GM21381 (cell line): Measurements from ENCODE around the gene SPECC1.
"Not testable (repeated sequence)": the region's sequence is repeated elsewhere in the genome, so short reads cannot be mapped to it uniquely, and the experiment has no call there.

ENCODE experiments used
- ATAC-seq: cut with Tn5 transposase; IDR thresholded peaks from one replicate; pipeline ENCODE4 v1.9.1; 2021; ENCODE audit warnings: mild to moderate bottlenecking, moderate library complexity; ENCODE audit not compliant: unreplicated experiment

The SPECC1 gene

DNA sequence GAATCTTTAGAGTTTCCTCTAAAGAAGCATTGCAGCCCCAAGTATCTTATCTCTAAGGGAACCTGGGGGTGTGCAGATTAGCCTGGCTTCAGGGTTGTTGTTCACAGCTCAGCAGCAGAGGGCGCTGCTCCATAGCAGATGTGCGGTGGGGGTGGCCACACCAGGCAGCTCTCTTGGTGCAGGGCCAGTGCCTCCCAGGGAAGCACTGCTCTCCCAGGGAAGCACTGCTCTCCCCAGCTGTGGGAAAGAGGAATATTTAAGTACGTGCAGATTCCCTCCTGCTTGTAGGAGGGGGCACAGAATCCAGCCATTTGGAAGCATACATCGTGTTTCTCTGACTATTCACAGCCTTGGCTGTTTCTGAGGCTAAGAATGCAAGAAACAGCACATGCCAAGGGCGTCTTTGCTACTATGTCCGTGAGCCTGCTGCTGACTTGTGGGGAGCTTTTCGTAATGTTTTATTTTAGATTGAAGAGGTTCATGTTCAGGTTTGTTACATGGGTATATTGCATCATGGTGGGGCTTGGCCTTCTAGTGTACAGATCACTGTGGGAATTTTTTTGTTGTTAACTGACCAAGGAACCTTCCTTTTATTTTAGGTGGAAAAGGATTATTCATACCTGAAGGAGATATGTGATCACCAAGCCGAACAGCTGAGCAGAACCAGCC, 217.8 kb downstream of the SPECC1 start:
- no peak for ATAC-seq

DNA sequence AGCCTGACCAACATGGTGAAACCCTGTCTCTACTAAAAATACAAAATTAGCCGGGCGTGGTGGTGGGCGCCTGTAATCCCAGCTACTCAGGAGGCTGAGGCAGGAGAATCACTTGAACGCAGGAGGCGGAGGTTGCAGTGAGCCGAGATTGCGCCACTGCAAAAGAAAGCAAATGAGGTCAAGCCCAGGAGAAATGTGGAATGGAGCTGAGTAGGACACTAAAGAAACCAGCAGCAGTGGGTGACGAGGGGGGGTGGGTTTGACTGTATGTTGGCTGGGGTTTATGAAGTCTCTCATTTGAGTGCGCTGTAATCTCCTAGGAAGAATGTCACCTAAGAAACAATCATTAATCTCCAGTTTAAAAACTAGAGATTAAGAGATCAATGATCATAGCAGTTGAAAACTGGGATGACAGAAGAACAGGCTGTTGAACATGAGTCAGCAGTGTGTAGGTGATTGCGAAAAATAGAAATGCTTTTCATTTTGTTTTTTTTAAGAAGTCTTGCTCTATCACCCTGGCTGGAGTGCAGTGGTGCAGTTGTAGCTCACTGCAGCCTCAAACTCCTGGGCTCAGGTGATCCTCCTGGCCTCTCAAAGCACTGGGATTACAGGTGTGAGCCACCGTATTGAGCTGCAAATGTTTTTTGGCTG, 218.7 kb downstream of the SPECC1 start:
- not testable (repeated sequence) for ATAC-seq

DNA sequence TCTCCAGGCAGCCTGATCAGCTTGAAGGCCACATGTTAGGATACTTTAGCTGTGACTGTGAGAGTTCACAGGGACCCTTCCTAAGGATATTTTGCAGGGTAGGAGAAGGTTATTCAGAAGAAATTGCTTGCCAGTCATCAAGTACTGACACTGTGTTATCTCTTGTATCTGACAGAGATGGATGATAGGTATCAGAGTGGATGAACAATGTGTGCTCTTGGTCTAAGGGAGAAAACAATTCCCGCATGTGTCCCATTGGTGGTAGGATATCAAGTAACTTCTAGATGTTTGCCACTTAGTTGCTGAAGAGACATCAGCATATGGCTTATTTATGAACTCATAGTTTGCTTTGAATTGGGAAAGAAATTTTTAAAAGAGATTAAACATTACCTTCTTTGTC, 219.3 kb downstream of the SPECC1 start:
- no peak for ATAC-seq

DNA sequence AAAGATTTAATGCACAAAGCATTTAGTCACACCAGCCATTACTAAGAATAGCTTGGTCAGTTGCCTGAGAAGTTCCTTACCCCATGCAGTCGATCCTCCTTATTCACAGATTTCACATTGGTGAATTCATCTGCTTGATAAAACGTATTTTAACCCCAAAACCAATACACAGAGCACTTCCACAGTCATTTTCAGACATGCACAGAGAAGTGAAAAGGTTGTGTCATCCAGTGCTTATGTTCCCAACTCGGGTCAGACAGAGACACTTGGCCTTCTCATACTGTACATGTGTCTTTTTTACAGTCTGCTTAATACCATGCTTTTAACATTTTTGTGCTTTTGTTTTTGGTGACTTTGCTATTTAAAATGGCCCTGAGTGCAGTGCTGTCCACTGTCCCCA, 219.7 kb downstream of the SPECC1 start:
- ATAC-seq = no peak

DNA sequence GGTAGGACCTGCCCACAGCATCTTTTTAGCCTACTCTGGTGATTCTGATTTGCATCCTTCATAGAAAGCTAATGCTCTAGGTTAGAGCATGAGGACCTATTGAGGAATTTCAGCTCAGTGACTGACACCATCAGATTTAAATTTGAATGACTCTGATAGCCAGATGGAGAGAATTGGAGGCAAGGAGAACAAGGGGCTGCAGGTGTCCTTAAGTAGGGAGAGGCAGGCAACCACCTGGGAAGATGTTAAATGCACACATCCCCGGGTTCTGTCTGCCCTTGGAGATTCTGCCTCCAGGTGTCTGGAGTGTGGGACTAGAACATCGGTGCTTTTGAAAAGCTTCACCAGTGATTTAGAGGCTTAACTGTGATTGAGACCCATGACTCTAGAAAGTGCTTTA, 221.8 kb downstream of the SPECC1 start:
- ATAC-seq = no peak

DNA sequence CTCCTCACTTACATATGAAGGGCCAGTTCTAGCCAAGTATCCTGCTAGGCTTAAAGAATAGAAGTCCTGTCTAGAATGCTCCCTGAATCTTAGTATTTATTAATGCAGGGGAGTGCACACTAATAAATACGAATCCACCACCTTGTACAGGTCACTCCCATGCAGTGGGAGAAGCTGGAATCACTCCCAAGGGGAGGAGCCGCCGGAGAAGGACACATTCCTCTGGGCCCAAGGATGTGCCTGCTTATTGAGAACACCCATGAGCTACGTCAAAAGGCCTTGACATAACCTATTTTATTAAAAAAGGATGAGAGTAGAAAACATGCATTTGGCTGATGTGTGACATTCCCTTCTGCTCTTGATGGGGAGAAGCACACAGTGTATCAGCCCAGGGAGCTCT, 223.5 kb downstream of the SPECC1 start:
- ATAC-seq = no peak

DNA sequence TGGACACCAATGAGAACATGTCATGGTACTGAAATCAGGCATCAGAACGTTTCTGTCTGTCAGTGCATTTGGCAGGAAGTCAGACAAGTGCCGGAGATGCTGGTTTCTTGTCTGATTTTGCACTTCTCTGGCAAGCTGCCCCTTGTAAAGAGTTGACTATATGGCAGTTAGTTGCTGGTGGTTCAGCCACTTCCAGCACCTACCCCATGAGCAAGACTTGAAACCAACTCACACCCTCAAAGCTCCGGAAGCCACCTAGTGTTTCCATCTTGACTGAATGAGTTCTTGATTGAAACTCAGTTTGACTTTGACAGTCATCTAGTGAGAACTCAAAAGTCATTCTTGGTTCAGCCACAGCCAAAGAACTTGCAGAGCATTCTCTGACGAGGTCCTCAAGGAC, 225.1 kb downstream of the SPECC1 start:
- ATAC-seq = no peak

DNA sequence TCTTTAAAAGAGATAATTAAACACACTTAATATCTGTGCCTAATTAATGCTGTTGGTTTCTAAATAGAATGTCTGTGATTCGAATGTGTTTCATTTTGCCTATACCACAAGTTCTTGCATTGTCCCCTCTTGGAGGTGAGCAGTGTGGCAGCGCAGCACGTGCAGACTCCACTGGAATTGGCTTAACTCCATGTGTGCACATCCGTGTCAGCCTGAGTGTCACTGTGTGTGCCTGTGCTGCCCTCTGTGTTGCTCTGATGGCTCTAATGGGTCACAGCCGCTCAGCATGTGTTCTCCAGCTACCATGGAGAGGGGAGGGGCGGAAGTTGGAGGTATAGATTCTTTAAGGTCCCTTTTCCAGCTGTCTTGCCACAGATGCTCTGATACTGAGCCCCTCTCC, 226.6 kb downstream of the SPECC1 start:
- no peak for ATAC-seq

DNA sequence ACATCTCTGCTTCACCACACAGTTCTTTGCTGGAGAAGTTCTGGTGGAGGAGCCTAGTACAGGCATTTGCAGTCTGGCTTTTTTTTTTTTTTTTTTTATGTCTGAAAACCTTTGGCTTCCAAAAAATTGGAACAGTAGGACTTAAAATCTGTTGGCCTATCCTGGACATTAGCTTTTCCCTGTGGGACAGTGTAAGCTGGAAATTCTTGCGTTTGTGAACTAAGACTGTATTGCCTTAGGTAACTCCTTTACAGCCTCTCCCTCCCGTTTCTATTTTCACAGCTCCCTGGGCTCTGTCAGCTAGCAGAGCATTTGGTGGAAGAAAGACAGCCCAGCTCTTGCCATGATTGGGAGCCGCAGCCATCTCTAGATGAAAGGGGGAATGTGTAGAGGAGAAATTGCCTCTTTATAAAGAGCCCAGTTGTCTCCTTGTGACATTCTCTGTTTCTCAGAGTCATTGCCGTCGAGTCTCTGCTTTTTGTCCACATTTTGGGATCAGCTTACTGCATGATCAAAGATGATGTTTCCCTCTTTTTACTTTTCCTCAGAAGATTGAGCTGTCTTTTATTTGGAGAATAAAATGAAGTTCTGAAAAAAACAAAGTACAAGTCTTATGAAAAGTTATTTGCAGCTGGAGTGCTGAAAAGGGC, 227.5 kb downstream of the SPECC1 start:
- ATAC-seq = no peak

DNA sequence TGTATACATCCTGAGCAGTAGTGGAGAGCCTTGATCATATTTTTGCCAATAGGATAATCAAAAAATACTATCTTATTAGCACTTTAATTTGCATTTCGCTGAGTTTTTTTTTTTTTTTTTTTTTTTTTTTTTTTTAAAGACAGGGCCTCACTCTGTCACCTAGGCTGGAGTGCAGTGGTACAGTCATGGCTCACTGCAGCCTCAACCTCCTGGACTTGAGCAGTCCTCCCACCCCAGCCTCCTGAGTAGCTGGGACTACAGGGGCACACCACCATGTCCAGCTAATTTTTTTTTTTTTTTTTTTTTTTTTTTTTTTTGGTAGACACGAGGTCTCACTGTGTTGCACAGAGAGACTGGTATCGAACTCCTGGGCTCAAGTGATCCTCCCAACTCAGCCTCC, 230.6 kb downstream of the SPECC1 start:
- ATAC-seq = not testable (repeated sequence)

DNA sequence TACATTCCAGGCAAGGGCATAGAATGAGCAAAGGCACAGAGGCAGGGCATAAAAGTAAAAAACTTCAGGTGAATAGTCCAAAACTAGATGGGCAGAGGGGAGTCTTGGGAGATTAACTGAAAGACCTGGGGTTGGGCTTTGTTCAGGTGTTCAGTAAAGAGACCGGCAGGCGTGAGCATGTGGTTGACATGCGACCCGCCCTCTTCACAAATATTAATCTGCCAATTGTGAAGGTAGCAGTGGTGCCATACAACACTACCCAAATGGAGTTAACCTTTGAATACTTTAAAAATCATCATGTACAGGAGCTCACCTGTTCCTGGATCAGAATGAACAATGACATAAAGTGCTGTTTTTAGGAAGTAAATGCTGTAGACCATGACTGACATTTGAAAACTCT, 232.7 kb downstream of the SPECC1 start:
- ATAC-seq = no peak

DNA sequence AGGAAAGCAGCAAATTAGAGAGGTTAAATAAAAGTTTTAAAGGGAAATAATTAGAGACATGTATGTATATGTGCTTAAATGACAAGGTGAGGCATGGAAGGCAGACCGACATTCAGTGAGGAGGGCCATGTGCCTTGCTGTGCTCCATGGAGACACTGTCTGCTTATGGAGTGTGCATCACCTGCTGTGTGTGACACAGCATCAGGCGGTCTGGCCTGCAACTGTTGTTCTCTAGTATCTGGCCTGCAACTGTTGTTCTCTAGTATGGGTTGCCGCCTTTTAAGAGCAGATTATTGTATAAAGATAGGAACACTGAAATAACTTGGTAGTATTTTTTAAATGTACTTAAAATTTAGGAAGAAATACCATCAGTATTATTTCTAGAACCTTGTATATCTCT, 233.1 kb downstream of the SPECC1 start:
- no peak for ATAC-seq

DNA sequence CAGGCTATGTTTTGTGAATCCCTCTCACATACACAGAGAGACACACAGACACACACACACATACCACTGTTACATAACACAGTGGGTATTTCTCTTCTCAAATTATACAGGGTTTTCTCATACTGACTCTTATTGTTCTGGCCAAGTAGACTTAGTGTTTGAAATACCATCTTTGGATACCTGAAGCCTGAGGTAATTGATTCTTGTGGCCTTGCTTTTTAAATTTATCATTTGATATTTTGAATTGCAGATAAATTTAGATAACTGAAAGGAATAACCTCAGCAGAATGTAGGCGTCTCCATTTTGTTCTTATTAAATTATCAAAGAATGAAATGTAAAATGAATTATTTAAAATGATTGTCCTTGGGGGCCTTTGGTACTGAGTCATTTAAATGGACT, 234.4 kb downstream of the SPECC1 start:
- ATAC-seq = no peak

DNA sequence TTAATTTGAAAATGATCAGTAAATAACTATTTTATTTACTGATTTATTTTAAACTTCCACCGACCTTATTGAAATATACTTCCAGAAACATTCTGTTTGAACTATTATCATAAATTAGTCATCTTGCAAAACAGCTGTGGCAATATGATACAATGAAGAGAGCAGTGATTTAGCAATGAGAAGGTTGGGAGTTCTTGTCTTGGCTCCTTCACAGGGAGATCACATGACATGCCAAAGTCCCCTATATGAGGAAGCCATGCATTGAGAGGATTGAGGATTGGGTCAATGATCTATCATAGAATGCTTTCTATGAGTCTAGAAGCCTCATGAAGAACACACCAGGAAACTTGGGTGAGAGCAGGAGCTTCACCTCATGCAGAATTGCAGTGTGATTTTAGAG, 235.5 kb downstream of the SPECC1 start:
- ATAC-seq = no peak

DNA sequence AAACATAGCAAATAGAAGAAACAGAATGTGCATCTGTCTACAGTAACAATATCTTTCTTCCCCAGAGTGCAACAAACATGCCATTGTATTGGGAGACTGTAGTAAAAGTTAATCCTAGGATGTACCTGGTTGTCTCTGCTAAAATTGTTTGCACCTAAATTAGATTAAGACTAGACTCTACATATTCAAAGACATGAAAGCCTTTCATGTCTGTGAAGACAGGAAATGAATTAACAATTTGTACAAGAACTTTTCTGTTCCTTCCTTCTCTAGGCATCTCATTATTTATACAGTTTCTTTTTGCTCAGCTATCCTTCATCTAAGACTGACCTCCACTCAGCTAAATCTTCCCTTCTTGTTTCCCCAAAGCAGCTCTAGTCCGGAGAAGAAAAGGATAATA, 237.5 kb downstream of the SPECC1 start:
- ATAC-seq = no peak

DNA sequence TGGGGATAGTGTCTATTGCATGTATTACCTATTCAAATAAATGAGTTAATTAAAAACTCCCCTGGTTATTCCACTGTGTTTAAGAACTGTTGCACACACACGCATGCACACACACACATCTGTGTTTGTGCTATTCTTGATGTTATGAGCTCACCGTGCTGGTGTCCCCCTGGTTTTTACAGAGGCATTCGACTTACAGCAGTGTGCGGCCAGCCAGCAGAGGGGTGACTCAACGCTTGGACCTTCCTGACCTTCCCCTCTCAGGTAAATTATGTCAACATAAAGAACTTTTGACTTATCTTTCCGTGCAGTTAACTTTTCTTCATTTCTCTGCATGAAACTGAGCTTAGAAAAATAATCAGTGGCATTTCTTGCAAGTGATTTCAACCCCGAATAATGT, 244.2 kb downstream of the SPECC1 start:
- no peak for ATAC-seq

DNA sequence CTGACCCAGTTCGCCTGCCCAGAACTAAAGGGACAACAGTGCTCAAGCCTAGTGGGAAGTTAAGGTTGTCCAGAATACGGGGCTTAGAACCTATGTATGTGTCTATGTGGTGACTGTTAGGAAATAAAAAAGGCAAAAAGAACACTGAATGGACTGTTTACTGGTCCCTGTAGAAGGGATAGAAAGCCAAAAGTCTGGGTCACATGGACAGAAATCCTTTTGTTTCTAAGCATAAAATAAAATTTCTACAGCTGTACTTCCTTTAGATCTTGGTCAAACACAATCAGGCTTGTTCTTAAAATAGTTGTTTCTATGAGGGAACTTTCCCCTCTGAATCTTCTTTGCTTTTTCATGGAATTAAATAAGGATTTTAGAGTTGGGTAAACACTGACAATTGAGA, 245.4 kb downstream of the SPECC1 start:
- ATAC-seq = no peak

DNA sequence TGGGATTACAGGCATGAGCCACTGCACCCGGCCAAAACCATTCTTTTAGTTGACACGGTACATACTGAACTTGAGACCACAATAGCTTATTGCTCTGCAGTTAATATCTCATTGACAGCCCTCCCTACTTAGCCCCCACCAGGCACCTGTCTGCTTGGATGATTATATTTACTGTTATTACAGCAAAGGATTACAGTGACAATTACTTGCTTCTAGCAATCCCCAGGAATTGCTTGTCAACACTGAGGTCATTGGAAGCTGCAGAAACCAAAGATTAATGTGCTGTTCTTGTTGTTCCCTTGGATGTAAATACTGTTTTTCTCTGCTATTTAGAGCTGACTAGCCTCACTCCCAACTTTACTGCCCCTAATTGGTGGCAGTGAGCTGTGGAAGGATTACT, 247.0 kb downstream of the SPECC1 start:
- no peak for ATAC-seq

DNA sequence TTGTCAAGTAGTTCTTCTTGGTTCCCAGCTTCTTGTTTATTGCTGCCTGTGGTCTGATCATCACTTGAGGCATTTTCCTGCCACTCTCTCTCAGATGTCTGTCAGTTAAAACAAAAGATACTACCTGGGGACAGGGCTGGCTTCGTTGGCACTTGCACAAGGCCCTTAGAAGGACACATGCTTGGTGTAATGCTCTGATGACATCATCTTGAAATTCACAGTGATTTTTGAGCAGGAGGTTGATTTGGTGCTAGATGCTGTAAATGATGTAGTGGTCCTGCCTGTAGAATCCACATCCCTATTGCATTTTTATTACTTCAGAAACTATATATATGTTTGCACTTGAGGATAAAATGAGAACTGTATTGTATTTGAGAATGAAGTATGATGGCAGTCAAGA, 247.8 kb downstream of the SPECC1 start:
- no peak for ATAC-seq

DNA sequence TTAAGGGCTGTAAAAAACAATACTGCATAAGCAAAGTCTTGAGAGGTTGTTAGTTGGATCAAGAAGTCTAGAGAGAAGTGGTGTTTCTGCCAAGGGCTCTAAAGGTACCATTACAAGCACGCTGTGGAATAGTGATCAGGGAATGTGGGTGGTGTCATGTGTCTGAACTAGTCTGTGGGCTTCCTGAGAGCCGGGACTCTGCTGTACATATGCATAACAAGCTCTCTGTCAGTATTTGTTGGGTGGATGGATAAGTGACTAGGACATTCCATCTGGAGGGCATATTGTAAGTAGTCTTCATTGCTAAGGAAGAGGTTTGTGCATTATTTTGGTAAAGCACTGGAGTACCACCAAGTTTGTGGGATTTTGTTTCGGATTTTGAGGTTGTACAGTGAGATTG, 248.6 kb downstream of the SPECC1 start:
- no peak for ATAC-seq

DNA sequence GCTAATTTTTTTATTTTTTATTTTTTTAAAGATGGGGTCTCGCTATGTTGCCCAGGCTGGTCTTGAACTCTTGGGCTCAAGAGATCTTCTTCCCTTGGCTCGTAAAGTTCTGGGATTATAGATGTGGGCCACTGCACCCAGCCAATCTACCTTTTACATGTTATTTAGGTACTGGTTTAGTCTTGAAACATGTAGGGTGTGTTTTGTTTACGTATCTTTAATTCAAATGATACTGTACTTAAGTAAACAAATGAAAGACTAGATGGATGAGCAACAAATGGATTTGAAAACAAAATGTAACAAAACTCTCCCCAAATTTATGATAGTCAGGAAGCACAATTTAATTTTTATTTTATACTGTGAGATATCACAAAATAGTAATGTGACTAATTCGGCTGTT, 250.5 kb downstream of the SPECC1 start:
- no peak for ATAC-seq

DNA sequence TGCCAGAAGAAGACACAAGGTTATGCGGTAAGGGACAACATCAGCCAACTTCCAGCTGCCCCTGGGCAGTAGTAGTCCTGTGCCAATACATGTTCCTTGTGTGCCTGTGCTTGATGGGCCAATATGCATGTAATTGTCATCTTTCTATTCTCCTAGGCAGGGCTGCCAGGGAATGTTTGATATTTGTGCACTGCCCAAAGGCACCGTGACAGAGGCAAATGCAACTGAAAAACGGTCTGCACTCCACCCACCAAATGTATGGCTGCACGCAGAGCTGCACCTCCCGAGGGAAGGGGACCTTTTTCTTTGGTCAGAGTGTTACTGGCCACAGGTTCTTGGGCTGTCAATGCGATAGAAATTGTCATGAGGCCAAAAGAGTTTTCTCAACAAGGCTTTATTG, 251.1 kb downstream of the SPECC1 start:
- no peak for ATAC-seq
